ENCODE results near the gene INTS7.
"Not testable (repeated sequence)": the region's sequence is repeated elsewhere in the genome, so short reads cannot be mapped to it uniquely, and the experiment has no call there.

GRCh38 chr1:211953543-211953942 is 81.8 kb downstream of the INTS7 start:
- not testable (repeated sequence) for TF ChIP-seq POLR2A (IDR thresholded peaks at IDR 0.05; ENCODE audit: low read depth, low read length); MAFK (IDR thresholded peaks at IDR 0.05; ENCODE audit: low read depth, low read length); CEBPB (IDR thresholded peaks at IDR 0.05; ENCODE audit: low read depth, low read length); SMC3 (IDR thresholded peaks at IDR 0.05; ENCODE audit: low read depth, low read length); USF2 (IDR thresholded peaks at IDR 0.05; ENCODE audit: low read depth, low read length); RAD21 (IDR thresholded peaks at IDR 0.05; ENCODE audit: low read length)
- TF ChIP-seq, protein P1, sequence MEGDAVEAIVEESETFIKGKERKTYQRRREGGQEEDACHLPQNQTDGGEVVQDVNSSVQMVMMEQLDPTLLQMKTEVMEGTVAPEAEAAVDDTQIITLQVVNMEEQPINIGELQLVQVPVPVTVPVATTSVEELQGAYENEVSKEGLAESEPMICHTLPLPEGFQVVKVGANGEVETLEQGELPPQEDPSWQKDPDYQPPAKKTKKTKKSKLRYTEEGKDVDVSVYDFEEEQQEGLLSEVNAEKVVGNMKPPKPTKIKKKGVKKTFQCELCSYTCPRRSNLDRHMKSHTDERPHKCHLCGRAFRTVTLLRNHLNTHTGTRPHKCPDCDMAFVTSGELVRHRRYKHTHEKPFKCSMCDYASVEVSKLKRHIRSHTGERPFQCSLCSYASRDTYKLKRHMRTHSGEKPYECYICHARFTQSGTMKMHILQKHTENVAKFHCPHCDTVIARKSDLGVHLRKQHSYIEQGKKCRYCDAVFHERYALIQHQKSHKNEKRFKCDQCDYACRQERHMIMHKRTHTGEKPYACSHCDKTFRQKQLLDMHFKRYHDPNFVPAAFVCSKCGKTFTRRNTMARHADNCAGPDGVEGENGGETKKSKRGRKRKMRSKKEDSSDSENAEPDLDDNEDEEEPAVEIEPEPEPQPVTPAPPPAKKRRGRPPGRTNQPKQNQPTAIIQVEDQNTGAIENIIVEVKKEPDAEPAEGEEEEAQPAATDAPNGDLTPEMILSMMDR (conservative IDR thresholded peaks at IDR 0.05; ENCODE audit: low read depth, low read length): not testable (repeated sequence)

Data from IMR-90 (cell line).